ENCODE results near the gene SPINT2.
A peak's percentile ranks its signal among the peaks of the same experiment; 100 is the strongest.
"Not testable (repeated sequence)": the region's sequence is repeated elsewhere in the genome, so short reads cannot be mapped to it uniquely, and the experiment has no call there.

SPINT2 gene

DNA sequence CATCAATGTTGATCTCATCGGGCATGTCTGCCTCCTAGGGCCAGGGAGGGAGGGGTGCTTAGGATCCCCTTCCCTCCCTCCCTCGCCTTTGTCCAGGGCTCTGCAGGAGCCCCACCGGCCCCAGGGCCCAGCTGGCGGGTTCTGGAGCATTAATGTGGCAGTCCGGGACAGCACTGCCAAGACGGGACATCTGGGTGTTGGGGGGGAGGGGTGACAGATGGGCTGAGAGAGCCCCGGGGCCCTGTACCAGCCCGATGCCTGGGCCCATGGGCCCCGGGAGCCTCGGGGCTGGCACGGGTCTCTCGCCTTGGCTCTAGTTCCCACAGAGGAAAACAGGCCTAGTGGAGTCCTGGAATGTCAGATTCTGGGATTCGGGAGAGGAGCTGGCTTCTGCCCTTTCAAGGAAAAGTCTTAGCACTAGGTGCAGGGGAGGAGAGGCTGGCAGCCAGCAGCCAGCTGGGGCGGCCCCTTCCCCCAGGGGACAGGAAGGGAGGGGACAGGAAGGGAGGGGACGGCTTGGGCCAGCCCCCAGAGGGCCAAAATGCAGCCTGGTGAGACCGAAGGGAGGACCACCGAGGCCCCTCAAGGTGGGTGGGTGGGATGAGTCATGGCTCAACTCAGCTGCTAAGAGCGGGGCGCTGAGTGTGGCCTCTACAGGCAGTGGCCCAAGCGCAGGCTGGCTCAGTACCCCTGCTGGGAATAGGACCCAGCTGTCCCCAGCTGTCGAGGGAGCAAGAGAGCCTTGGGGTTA lies 11.3 kb upstream of the SPINT2 start:
- H3K27me3 Mint-ChIP-seq, result peaks cover 21% of the 10 kb centered on the region
- no peaks in the 10 kb centered on the region for H3K4me1 Mint-ChIP-seq
- H3K4me3 Mint-ChIP-seq, result no peak overlapping the region

GRCh38 chr19:38253788-38254187 lies 10.6 kb upstream of the SPINT2 start:
- Mint-ChIP-seq H3K4me3 (no peak overlapping the region), H3K27me3 (peaks cover 21% of the 10 kb centered on the region), H3K36me3 (no peaks in the 10 kb centered on the region), H3K9me3 (no peaks in the 10 kb centered on the region), H3K4me1 (no peaks in the 10 kb centered on the region), H3K27ac (no peak overlapping the region)

More for the DNA sequence above, 11.3 kb upstream of the SPINT2 start:
- Mint-ChIP-seq H3K9me3 (no peaks in the 10 kb centered on the region), H3K27ac (no peak overlapping the region), H3K36me3 (no peaks in the 10 kb centered on the region)

- H3K4me3 Mint-ChIP-seq, result no peak overlapping the region
Observed at GRCh38 chr19:38255383-38256014, 8.9 kb upstream of the SPINT2 start.

DNA sequence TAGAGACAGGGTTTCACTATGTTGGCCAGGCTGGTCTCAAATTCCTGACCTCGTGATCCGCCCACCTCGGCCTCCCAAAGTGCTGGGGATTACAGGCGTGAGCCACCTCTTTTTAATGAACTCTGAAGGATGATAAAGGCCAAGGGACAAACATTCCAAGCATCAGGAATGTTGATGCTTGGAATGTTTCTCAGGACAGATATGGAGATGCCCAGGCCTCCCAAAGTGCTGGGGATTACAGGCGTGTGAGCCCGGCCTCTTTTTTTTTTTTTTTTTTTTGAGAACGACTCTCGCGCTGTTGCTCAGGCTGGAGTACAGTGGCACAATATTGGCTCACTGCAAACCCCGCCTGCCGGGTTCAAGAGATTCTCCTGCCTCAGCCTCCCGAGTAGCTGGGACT lies 2.4 kb upstream of the SPINT2 start:
- H3K36me3 Mint-ChIP-seq, H3K27me3 Mint-ChIP-seq, H3K9me3 Mint-ChIP-seq, H3K27ac Mint-ChIP-seq, H3K4me3 Mint-ChIP-seq: not testable (repeated sequence)
- H3K4me1 Mint-ChIP-seq, result peaks cover 25% of the 10 kb centered on the region

More at GRCh38 chr19:38255383-38256014, 8.9 kb upstream of the SPINT2 start:
- Mint-ChIP-seq H3K4me1 (no peaks in the 10 kb centered on the region), H3K9me3 (no peaks in the 10 kb centered on the region), H3K27me3 (peaks cover 24% of the 10 kb centered on the region), H3K27ac (no peak overlapping the region), H3K36me3 (no peaks in the 10 kb centered on the region)

DNA sequence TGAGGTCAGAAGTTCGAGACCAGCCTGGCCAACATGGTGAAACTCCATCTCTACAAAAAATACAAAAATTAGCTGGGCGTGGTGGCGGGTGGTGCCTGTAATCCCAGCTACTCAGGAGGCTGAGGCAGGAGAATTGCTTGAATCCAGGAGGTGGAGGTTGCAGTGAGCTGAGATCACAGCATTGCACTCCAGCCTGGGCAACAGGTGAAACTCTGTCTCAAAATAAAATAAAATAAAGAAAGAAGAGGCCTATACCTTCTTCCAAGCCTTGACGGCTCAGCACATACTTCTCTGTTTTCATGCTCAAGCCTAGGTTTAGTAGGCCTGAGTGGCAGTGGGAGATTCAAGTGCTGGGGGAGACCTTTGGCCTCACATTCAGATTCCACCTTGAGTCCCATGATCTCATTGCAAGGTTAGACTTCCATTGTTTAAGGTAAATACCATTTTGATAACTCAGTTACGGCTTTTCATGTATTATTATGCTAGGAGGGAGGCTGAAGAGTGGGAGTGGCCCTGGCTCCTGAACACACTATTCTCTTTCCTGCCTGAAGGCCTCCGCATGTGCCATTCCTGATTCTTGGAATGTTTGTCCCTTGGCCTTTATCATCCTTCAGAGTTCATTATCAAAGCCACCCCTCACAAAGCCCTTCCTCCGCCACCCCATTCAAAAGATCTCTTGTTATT lies 1.6 kb upstream of the SPINT2 start:
- no peaks in the 10 kb centered on the region for H3K36me3 Mint-ChIP-seq
- no peak overlapping the region for H3K27ac Mint-ChIP-seq
- H3K4me1 Mint-ChIP-seq, result peaks cover 30% of the 10 kb centered on the region
- no peak overlapping the region for H3K4me3 Mint-ChIP-seq
- no peaks in the 10 kb centered on the region for H3K9me3 Mint-ChIP-seq
- peaks cover 5% of the 10 kb centered on the region for H3K27me3 Mint-ChIP-seq

DNA sequence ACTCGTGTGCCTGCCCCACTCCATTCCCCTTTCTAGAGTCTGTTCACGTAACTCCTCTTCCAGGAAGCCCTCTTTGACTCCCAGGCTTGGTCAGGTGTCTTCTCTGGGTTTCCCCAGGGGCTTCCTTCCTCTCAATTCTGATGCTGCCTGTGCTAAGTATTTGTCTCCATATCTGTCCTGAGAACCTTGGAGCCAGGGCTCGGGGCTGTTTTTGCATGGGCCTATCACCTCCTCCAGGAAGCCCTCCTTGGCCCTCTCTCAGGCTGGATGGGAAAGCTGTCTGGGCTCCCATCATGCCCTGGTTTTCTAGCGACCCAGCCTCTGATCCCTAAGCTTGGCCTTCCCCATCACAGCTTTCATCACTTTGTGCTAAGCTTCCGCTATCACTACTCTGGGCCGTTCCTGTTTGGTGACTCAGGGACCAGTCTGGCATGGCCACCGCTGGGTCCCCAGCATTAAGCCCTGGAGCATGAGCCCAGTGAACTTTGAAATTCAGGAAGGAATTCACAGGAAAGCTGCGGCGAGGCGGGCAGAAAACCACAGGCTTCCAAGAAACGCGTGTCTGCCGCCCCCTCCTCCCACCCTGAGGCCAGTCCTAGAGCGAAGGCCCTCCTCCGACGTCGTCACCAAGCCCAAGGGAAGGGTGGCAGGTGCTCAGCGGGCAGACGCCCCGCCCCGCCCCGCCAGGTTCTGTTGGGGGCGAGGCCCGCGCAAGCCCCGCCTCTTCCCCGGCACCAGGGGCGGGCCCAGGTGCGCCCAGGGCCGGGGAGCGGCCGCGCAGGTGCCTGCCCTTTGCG lies 486 bp upstream of the SPINT2 start:
- Mint-ChIP-seq H3K4me1 (peaks cover 37% of the 10 kb centered on the region), H3K9me3 (no peaks in the 10 kb centered on the region), H3K27ac (peak overlapping the region; percentile 84), H3K4me3 (peak overlapping the region; percentile 85), H3K27me3 (peaks cover 2% of the 10 kb centered on the region), H3K36me3 (no peaks in the 10 kb centered on the region)

GRCh38 chr19:38265213-38265861 lies 964 bp downstream of the SPINT2 start:
- peaks cover 41% of the 10 kb centered on the region for H3K4me1 Mint-ChIP-seq
- peak overlapping the region; percentile 66 for H3K27ac Mint-ChIP-seq
- peak overlapping the region; percentile 84 for H3K4me3 Mint-ChIP-seq
- no peaks in the 10 kb centered on the region for H3K27me3 Mint-ChIP-seq
- H3K9me3 Mint-ChIP-seq, result no peaks in the 10 kb centered on the region
- H3K36me3 Mint-ChIP-seq, result no peaks in the 10 kb centered on the region

- no peaks in the 10 kb centered on the region for H3K9me3 Mint-ChIP-seq
- no peaks in the 10 kb centered on the region for H3K27me3 Mint-ChIP-seq
- H3K27ac Mint-ChIP-seq, result peak overlapping the region; percentile 62
- H3K4me3 Mint-ChIP-seq, result peak overlapping the region; percentile 84
- H3K4me1 Mint-ChIP-seq, result peaks cover 41% of the 10 kb centered on the region
- no peaks in the 10 kb centered on the region for H3K36me3 Mint-ChIP-seq
Observed at GRCh38 chr19:38265921-38266429, 1.6 kb downstream of the SPINT2 start.

DNA sequence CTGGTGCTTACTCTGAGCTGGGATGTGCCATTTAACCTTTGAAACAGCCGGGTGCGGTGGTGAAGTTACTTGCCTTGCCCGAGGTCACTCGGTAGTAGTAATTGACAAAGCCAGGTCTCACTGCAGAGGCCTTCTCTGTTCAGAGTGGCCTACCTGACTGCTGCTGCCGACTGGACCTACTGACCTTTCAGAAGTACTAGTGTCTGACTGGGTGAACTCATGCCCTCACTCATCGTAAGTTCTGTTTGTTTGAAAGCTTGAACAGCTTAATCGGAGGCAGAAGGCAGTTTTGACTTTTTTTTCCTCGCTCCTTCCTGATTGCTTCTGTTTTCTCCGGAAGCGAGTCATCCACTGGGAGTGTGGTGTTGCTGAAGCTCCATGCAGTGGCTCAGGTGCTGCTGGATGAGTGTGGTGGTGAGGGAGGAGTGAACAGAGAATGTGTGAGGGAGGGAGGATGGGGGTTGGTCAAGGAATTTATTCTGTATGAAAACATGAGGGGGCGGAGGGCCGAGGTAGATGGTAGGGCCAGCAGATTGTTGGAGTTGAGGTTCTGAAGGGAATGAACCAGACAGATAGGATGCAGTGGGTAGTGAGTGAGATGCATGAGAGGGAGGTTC lies 2.7 kb downstream of the SPINT2 start:
- no peak overlapping the region for H3K27ac Mint-ChIP-seq

GRCh38 chr19:38267761-38268483 lies 3.5 kb downstream of the SPINT2 start:
- Mint-ChIP-seq H3K27me3 (no peaks in the 10 kb centered on the region), H3K36me3 (no peaks in the 10 kb centered on the region), H3K4me1 (peaks cover 41% of the 10 kb centered on the region), H3K4me3 (no peak overlapping the region), H3K9me3 (no peaks in the 10 kb centered on the region), H3K27ac (peak overlapping the region; percentile 20)

More for the DNA sequence above, 2.7 kb downstream of the SPINT2 start:
- Mint-ChIP-seq H3K4me3 (no peak overlapping the region), H3K9me3 (no peaks in the 10 kb centered on the region), H3K27me3 (no peaks in the 10 kb centered on the region), H3K4me1 (peaks cover 41% of the 10 kb centered on the region), H3K36me3 (no peaks in the 10 kb centered on the region)

- Mint-ChIP-seq H3K4me3 (no peak overlapping the region), H3K27me3 (no peaks in the 10 kb centered on the region), H3K27ac (no peak overlapping the region), H3K9me3 (no peaks in the 10 kb centered on the region), H3K4me1 (peaks cover 39% of the 10 kb centered on the region), H3K36me3 (no peaks in the 10 kb centered on the region)
Observed at GRCh38 chr19:38268539-38268938, 4.2 kb downstream of the SPINT2 start.

- no peaks in the 10 kb centered on the region for H3K27me3 Mint-ChIP-seq
- no peak overlapping the region for H3K4me3 Mint-ChIP-seq
- H3K36me3 Mint-ChIP-seq, result no peaks in the 10 kb centered on the region
- H3K9me3 Mint-ChIP-seq, result no peaks in the 10 kb centered on the region
- peaks cover 25% of the 10 kb centered on the region for H3K4me1 Mint-ChIP-seq
- no peak overlapping the region for H3K27ac Mint-ChIP-seq
Observed at GRCh38 chr19:38270587-38271167, 6.3 kb downstream of the SPINT2 start.

- Mint-ChIP-seq H3K27me3 (no peaks in the 10 kb centered on the region), H3K4me1 (peaks cover 3% of the 10 kb centered on the region), H3K4me3 (no peak overlapping the region), H3K9me3 (no peaks in the 10 kb centered on the region), H3K36me3 (no peaks in the 10 kb centered on the region), H3K27ac (no peak overlapping the region)
Observed at GRCh38 chr19:38273499-38273898, 9.1 kb downstream of the SPINT2 start.

- H3K27me3 Mint-ChIP-seq, result no peaks in the 10 kb centered on the region
- peaks cover 3% of the 10 kb centered on the region for H3K4me1 Mint-ChIP-seq
- H3K4me3 Mint-ChIP-seq, result no peak overlapping the region
- H3K9me3 Mint-ChIP-seq, result no peaks in the 10 kb centered on the region
- H3K36me3 Mint-ChIP-seq, result no peaks in the 10 kb centered on the region
- H3K27ac Mint-ChIP-seq, result no peak overlapping the region
Observed at GRCh38 chr19:38274739-38275138, 10.4 kb downstream of the SPINT2 start.
